ENCODE measurements around the gene TEP1.

DNA sequence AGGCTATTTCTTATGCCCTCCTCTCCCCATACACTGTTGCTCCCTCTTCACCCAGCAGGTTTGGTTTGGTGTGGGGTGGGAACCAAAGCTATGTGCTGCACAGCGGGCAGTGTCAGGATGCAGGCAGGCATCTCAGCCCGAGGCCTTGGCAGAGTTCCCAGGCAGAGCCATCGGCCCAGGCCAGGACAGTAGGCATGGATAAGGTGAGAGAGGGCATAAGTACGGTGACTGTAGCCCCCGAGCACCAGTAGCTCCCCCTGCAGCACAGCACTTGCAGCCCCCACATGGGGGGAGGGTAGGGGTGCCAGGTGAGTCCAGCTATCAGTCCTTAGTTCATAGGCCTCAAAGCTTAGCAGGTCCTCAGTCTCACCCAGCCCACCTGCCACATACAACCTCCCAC lies 15.5 kb upstream of the TEP1 start:
- TF ChIP-seq, protein P1, sequence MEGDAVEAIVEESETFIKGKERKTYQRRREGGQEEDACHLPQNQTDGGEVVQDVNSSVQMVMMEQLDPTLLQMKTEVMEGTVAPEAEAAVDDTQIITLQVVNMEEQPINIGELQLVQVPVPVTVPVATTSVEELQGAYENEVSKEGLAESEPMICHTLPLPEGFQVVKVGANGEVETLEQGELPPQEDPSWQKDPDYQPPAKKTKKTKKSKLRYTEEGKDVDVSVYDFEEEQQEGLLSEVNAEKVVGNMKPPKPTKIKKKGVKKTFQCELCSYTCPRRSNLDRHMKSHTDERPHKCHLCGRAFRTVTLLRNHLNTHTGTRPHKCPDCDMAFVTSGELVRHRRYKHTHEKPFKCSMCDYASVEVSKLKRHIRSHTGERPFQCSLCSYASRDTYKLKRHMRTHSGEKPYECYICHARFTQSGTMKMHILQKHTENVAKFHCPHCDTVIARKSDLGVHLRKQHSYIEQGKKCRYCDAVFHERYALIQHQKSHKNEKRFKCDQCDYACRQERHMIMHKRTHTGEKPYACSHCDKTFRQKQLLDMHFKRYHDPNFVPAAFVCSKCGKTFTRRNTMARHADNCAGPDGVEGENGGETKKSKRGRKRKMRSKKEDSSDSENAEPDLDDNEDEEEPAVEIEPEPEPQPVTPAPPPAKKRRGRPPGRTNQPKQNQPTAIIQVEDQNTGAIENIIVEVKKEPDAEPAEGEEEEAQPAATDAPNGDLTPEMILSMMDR (IDR thresholded peaks at IDR 0.05; ENCODE audit: low read depth, low read length, poor library complexity, severe bottlenecking) = no peak
- no peak for TF ChIP-seq EZH2phosphoT487 (IDR thresholded peaks at IDR 0.05; ENCODE audit: borderline replicate concordance, low read length)

Data from DOHH2 (cell line).